HG02678 (cell line): ENCODE measurements around the gene SLIT3.

Source experiments
- ATAC-seq: cut with Tn5 transposase; IDR thresholded peaks from one replicate; pipeline ENCODE4 v1.9.1; 2021; ENCODE audit warnings: mild to moderate bottlenecking, moderate library complexity; ENCODE audit not compliant: unreplicated experiment

Gene SLIT3

GRCh38 chr5:168695301-168695835, 605.6 kb downstream of the SLIT3 start:
- no peak for ATAC-seq

GRCh38 chr5:168694289-168694688, 606.6 kb downstream of the SLIT3 start:
- no peak for ATAC-seq

DNA sequence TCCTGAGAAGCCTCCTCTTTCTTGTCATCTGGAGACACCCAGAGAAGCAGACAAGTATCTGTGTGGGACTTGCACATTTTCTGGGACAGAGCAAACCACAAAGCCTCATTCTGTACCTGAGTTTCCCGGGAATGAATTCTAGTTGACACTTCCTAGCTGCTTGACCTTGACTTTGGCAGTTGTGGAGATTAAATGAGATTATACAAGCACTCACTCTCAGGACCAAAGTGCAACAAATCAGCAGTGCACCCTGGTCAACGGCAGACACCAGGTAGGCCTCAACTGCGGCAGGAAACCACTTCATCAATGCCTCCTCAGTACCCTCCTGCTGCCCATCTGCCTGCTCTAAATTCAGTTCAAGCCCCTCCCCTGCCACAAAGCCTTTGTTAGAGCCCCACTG, 607.1 kb downstream of the SLIT3 start:
- ATAC-seq: no peak

- ATAC-seq: no peak
These were observed 607.6 kb downstream of the SLIT3 start for GRCh38 chr5:168693297-168693696.

- no peak for ATAC-seq
These were observed 609.0 kb downstream of the SLIT3 start for GRCh38 chr5:168691891-168692290.

DNA sequence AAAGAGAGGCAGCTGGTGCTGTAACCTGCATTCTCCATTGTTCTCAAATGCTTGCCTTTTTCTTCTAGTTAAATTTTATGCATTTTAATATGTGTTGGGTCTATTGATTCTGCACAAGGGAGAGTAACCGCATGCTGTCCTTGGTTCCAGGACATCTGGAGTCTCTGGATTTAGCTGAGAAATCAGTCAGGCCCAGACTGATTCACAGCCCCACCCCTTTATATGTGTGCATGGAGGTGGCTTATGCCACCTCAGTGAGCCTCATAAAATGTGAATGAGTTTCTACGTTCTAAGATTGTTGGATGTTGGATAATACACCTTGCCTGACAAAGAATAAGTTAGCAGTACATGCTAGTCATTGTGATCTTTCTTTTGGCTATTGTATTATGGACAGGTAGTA, 611.7 kb downstream of the SLIT3 start:
- no peak for ATAC-seq

- ATAC-seq: no peak
These were observed 614.1 kb downstream of the SLIT3 start for GRCh38 chr5:168686837-168687236.

- ATAC-seq: no peak
These were observed 615.4 kb downstream of the SLIT3 start for GRCh38 chr5:168685566-168685965.

- no peak for ATAC-seq
These were observed 617.0 kb downstream of the SLIT3 start for GRCh38 chr5:168683927-168684295.

GRCh38 chr5:168683247-168683926, 617.6 kb downstream of the SLIT3 start:
- ATAC-seq: no peak

DNA sequence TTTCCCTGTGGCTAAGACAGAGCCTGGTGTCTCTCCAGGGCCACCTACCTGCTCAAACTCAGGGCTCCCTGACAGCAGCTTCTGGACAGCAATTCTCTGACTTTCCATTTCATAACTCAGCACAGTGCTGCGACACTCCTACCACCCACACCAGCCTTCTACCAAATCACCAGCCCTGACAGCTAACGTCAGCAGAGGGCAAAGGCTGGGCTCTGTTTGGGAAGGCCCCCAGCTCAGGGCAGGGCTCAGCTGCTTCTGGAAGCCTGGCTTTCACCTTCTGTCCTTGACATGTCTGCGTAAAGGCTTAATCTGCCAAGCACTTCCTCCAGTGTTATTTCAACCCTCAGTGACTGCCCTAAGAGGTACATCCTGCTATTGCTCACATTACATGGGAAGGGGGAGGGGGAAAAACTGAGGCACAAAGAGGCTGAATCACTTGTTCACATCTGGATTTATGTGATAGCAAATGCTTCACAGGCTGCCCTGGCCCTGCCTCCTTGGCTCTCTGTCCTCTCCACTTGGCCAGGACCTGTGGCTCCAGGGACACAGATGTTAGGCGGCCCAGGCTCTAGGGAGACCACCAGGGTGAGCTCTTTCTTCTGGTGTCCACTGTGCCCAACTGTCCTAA, 619.3 kb downstream of the SLIT3 start:
- no peak for ATAC-seq

DNA sequence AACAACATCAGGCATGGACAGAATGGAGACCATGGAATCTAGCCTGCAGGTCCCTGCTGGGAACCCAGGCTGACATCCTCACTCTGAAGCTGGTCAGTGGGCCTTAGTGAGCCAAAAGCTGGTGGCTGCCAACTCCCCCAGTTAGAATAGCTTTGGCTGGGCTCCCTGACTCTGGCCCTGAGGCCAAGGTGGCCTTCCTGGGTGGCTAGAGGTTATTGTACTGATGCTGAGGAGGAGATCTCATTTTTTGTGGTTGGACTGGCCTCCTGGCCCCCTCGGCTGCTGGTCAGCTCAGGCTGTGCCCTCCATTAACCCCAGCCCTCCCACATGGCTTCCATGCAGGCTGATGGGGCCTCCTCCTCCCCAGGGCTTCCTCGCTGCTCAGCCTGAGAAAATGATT, 620.5 kb downstream of the SLIT3 start:
- ATAC-seq: no peak

GRCh38 chr5:168679515-168679920, 621.4 kb downstream of the SLIT3 start:
- peak; percentile 73 for ATAC-seq

DNA sequence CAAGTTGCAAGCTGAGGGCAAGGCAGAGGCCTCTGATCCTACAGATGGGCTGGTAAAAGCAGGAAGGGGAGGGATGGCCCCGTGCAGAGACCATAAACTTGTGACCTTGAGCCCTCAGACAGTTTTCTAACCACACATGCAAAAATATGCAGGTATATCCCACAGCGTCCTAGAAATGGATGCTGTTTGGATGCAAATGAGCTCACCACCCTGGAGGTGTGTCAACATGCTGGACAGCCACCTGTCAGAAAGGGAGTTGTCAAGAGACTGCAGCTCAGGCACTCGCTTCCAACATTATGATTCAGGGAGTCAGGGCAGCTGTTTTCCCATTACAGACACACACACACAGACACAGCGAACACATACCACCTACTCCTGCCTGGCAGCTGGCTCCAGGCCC, 624.4 kb downstream of the SLIT3 start:
- no peak for ATAC-seq

DNA sequence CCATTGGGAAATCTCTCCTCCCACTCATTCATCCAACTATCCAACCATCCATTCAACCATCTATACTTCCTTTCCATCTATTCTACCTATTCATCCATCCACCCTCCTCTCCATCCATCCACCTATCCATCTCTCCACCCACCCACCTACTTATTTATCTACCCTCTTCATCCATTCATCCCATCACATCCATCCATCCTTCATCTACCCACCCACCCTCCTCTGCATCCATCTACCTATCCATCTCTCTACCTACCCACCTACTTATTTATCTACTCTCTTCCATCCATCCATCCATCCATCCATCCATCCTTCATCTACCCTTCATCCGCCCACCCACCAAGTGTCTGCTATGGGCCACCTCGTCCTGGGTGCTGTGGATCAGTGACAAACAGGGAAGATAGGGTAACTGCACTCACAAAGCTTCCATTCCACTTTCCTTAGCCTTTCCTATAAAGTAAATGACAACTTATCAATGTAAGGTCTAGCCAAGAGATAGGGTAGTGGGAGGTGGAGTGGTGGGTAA, 625.0 kb downstream of the SLIT3 start:
- no peak for ATAC-seq

DNA sequence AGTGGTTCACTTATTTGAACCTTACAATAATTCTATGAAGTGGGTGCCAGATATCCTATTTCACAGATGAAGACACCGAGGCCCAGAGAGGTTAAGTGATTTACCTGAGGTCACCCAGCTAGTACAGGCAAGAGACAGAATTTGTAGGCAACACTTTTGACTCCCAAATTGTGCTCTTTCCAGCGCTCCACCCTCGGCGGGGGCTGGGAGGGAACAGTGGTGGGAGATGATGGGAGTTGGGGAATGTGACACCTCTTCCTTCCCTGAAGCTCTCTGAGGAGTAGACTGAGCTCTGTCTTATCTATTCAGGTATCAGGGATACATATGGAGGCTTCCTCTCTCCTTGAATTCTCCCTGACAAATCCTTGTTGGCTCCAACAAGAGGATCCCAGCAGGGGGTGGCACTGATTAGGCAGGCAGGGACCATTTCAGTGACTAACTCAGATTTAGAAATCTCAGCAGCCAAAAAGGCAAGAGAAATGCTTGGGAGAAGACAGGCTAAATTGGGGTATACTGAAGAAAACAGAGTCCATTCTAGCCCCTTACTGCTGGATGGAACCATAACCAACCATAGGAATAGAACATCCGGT, 626.0 kb downstream of the SLIT3 start:
- no peak for ATAC-seq

DNA sequence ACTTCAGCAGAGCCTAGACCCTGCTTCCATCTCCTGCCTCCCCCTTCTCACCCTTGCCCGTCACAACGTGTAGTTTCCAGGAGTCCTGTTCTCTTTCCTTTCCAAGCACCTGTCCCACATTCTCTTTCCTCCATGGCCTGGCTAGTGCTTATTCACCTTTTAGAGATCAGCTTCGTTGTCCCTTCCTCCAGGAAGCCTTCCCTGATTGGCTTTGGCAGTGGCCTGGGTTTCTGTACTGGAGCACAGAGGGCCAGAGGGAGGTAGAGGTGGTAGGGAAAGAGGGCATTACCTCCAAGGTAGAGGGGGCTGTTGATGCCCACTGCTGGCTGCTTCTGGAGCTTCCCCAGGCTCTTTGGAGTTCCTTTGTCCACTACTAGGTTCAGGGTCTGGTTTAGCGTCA, 628.1 kb downstream of the SLIT3 start:
- no peak for ATAC-seq

- ATAC-seq: no peak
These were observed 628.9 kb downstream of the SLIT3 start for GRCh38 chr5:168672016-168672415.

- no peak for ATAC-seq
These were observed 629.9 kb downstream of the SLIT3 start for GRCh38 chr5:168670881-168671575.

DNA sequence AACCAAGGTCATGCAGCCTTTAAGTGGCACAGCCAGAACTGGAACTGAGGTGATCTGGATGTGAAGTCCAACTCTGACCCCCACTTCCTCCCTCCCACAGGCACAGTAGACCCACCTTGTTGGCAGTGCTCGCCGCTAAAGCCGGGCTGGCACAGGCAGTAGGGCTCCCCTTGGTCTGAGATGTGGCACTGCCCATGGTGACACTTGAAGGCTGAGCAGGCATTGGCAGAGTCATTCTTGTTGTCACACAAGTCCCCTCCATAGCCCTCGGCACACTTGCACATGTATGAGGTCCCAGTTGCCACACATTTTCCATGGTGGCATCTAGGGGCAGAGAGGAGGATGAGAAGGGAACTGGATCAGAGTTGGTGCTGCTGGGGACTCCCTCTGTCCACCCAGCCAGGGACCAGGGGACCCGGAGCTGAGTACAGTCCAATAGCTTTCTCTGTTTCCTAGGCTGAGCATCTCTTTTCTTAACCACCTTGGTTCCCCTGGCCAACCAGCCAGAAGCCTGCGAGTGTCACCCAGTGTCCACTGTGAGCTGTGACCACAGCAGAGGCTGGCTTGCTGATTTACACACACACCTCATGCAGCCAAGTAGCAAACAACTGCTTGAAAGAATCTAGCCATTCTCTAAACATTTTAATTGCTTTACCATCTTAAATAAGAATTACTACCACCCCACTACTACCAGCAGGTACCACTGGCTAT, 631.1 kb downstream of the SLIT3 start:
- no peak for ATAC-seq

- ATAC-seq: no peak
These were observed 631.8 kb downstream of the SLIT3 start for GRCh38 chr5:168669156-168669555.
